Measurements from ENCODE around the gene HSF2BP. TPM values are rescaled to one million over a fixed set of nuclear protein-coding genes. Genes with fewer than 3 reads are reported as not detected.
"Not testable (repeated sequence)": the region's sequence is repeated elsewhere in the genome, so short reads cannot be mapped to it uniquely, and the experiment has no call there.

The HSF2BP gene
- total and polyA plus RNA-seq, 2 of the 8 experiments (the other 6 are each of a cell fraction or from before 2014, with no cell fraction given) = 0.51 to 0.93 TPM

DNA sequence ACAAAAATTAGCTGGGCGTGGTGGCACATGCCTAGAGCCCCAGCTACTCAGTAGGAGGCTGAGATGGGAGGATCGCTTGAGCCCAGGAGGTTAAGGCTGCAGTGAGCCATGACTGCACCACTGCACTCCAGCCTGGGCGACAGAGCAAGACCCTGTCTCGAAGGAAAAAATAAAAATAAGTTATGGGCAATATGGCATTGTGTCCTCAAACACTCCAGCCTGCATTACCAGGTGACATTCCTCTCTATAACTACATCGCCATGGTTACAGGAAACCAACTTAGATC lies 40.1 kb upstream of the HSF2BP start:
- not testable (repeated sequence) for H3K9me3 ChIP-seq (ENCODE audit: insufficient read depth in 2 of 2, low read depth in 1 of 2, low read length in 1 of 2); H3K23me2 ChIP-seq (ENCODE audit: low read depth, low read length); H3K9ac ChIP-seq (replicated peaks in 1 of 4; ENCODE audit: extremely low read depth in 1 of 4, low read depth in 3 of 4, low read length in 3 of 4); H3K27me3 ChIP-seq (replicated peaks in 1 of 4; ENCODE audit: control insufficient read depth in 3 of 4, extremely low read depth in 1 of 4, insufficient read depth in 3 of 4, low read length in 3 of 4); H3K23ac ChIP-seq (ENCODE audit: insufficient read length); H2BK12ac ChIP-seq (ENCODE audit: low read depth, low read length); H2BK15ac ChIP-seq (ENCODE audit: low read length); H2BK5ac ChIP-seq (ENCODE audit: low read depth, low read length); H2AFZ ChIP-seq (ENCODE audit: low read length); H3K56ac ChIP-seq (replicated peaks; ENCODE audit: insufficient read length, low read depth, low read length); H3K79me1 ChIP-seq (ENCODE audit: low read depth, low read length); H3K4ac ChIP-seq (replicated peaks; ENCODE audit: insufficient read length, low read depth, low read length); DNase-seq (ENCODE audit: low read depth in 1 of 2, low spot score in 2 of 2); H4K91ac ChIP-seq (replicated peaks; ENCODE audit: insufficient read length, low read length); H3K14ac ChIP-seq (ENCODE audit: insufficient read length); H3K4me2 ChIP-seq (ENCODE audit: insufficient read depth in 1 of 2, low read depth in 2 of 2, low read length in 2 of 2); H4K20me1 ChIP-seq (replicated peaks in 1 of 2; ENCODE audit: control insufficient read depth in 1 of 2, insufficient read depth in 2 of 2, low read length in 2 of 2); H3K79me2 ChIP-seq (ENCODE audit: control insufficient read depth in 1 of 2, insufficient read depth in 2 of 2, low read length in 2 of 2); H4K5ac ChIP-seq (ENCODE audit: insufficient read length, low read depth, low read length); H3K27ac ChIP-seq (ENCODE audit: low read depth, low read length); H3K18ac ChIP-seq (ENCODE audit: extremely low read depth, low read length); H3K4me3 ChIP-seq (ENCODE audit: extremely low read depth in 1 of 4, insufficient read depth in 2 of 4, low read depth in 3 of 4, low read length in 4 of 4); H2AK5ac ChIP-seq (ENCODE audit: low read depth, low read length); H4K8ac ChIP-seq (ENCODE audit: extremely low read depth, insufficient read depth, low read length); H2BK120ac ChIP-seq (replicated peaks; ENCODE audit: low read depth, low read length); H2BK20ac ChIP-seq (ENCODE audit: low read length); FAIRE-seq
- CTCF ChIA-PET (ENCODE audit: partially characterized antibody) = interaction anchor here (1.1 kb wide), 1 partner anchor 71 kb away, joined by 3 read pairs; no protein-coding TSS in a partner anchor
- WGBS, 2 experiments (ENCODE audit: extremely low coverage in 1 of 2, insufficient coverage in 1 of 2, insufficient read length in 1 of 2, insufficient replicate concordance in 2 of 2, low coverage in 1 of 2, low lambda C conversion rate in 2 of 2, missing lambda C conversion rate in 1 of 2) = 76% methylated on average over 5 of the region's 5 CpGs; no CpG with 5 or more reads in 1 of the 2 experiments
- POLR2A ChIA-PET (ENCODE audit: partially characterized antibody) = interaction anchor here (1.2 kb wide), 1 partner anchor 20 kb away, joined by 3 read pairs; no protein-coding TSS in a partner anchor
- peaks cover 0 to 14% (median 5%) of the 10 kb centered on the region in 4 experiments; a peak in 6 of 7 replicates for H3K4me1 ChIP-seq (replicated peaks in 1 of 4; ENCODE audit: control insufficient read depth in 3 of 4, insufficient read depth in 4 of 4, low read length in 3 of 4)
- peaks cover 0 to 18% (median 5%) of the 10 kb centered on the region in 4 experiments; a peak in 4 of 8 replicates for H3K36me3 ChIP-seq (ENCODE audit: control insufficient read depth in 2 of 4, insufficient read depth in 4 of 4, low read length in 3 of 4)
